Tibial artery (tissue), 4 donors: ENCODE measurements around the gene ZNF3.

Experiments
- DNase-seq, 2 donors: peaks; one replicate each; pipeline ENCODE4 v3.0.0-alpha.2; 2019
- H3K27ac ChIP-seq, 2 donors: fragments of 200-600 bp; sonication (generic) in 1 of 2; 1 replicate in 1 of 2; 2 replicates in 1 of 2; pipeline ENCODE4 v1.5.1; 2018 to 2019; ENCODE audit warnings: mild to moderate bottlenecking in 1 of 2
- H3K27me3 ChIP-seq, 2 donors: fragments of 200-600 bp; sonication (generic) in 1 of 2; one replicate each; pipeline versions ENCODE4 v1.5.1 to v1.6.0; 2016 to 2019
- H3K36me3 ChIP-seq, 3 donors: fragments of 200-600 bp; sonication (generic) in 2 of 3; one replicate each; pipeline ENCODE4 v1.5.1; 2016 to 2019; ENCODE audit warnings: mild to moderate bottlenecking in 2 of 3
- H3K4me1 ChIP-seq, 4 donors: fragments of 200-600 bp; sonication (generic) in 2 of 4; 1 replicate in 3 of 4; 2 replicates in 1 of 4; pipeline ENCODE4 v1.5.1; 2016 to 2019
- H3K4me3 ChIP-seq, 2 donors: fragments of 200-600 bp; sonication (generic) in 1 of 2; 1 replicate in 1 of 2; 2 replicates in 1 of 2; pipeline ENCODE4 v1.5.1; 2018 to 2019; ENCODE audit warnings: mild to moderate bottlenecking in 2 of 2
- H3K9me3 ChIP-seq, 3 donors: fragments of 200-600 bp; sonication (generic) in 1 of 3; one replicate each; pipeline ENCODE4 v1.5.1; 2016 to 2019
- CTCF ChIP-seq, 2 experiments: fragments of 200-600 bp in 1 of 2; fragments of 450-650 bp in 1 of 2; IDR thresholded peaks; one replicate each; pipeline ENCODE4 v1.5.1; 2017 to 2019; ENCODE audit warnings: antibody characterized with exemption in 2 of 2, mild to moderate bottlenecking in 1 of 2, moderate library complexity in 1 of 2
- intact Hi-C: fragments of 100-400 bp; cut with DNase I; formaldehyde crosslinking; loops from one replicate; pipeline ENCODE4 v1.15.0; 2023; ENCODE audit warnings: low total_unique reads

Gene ZNF3

GRCh38 chr7:100099452-100099851 lies 17.9 kb upstream of the ZNF3 start:
- no peak for DNase-seq
- Histone ChIP-seq H3K27ac (peak overlapping the region; percentile 91 to 99), H3K27me3 (no peaks in the 10 kb centered on the region), H3K4me1 (peaks cover 0 to 24% (median 18%) of the 10 kb centered on the region in 4 donors), H3K9me3 (no peaks in the 10 kb centered on the region), H3K4me3 (peak overlapping the region; percentile 92 to 98), H3K36me3 (peaks cover 55 to 70% (median 56%) of the 10 kb centered on the region in 3 donors)
- no peak for TF ChIP-seq CTCF (IDR thresholded peaks at IDR 0.05)
- intact Hi-C loops, result no loop called here

- Histone ChIP-seq H3K9me3 (no peaks in the 10 kb centered on the region), H3K4me3 (no peak overlapping the region), H3K4me1 (peaks cover 0 to 25% (median 18%) of the 10 kb centered on the region in 4 donors), H3K36me3 (peaks cover 53 to 71% (median 61%) of the 10 kb centered on the region in 3 donors), H3K27ac (peak overlapping the region in 1 of 2 donors; percentile 91), H3K27me3 (no peaks in the 10 kb centered on the region)
- no peak for DNase-seq
- intact Hi-C loops, result no loop called here
- no peak for TF ChIP-seq CTCF (IDR thresholded peaks at IDR 0.05)
Measured at GRCh38 chr7:100098913-100099312, 17.4 kb upstream of the ZNF3 start.

GRCh38 chr7:100095704-100096103 lies 14.2 kb upstream of the ZNF3 start:
- Histone ChIP-seq H3K4me1 (peaks cover 0 to 24% (median 11%) of the 10 kb centered on the region in 4 donors), H3K27ac (no peak overlapping the region), H3K36me3 (peaks cover 83 to 89% (median 88%) of the 10 kb centered on the region in 3 donors), H3K4me3 (no peak overlapping the region), H3K27me3 (no peaks in the 10 kb centered on the region), H3K9me3 (no peaks in the 10 kb centered on the region)
- no peak for DNase-seq
- no peak for TF ChIP-seq CTCF (IDR thresholded peaks at IDR 0.05)
- intact Hi-C loops, result no loop called here

GRCh38 chr7:100095289-100095688 lies 13.8 kb upstream of the ZNF3 start:
- no peak for DNase-seq
- no peaks in the 10 kb centered on the region for H3K9me3 ChIP-seq
- intact Hi-C loops, result no loop called here
- H3K4me3 ChIP-seq, result no peak overlapping the region
- peaks cover 87 to 93% (median 92%) of the 10 kb centered on the region in 3 donors for H3K36me3 ChIP-seq
- no peak for TF ChIP-seq CTCF (IDR thresholded peaks at IDR 0.05)
- H3K4me1 ChIP-seq, result peaks cover 0 to 24% (median 11%) of the 10 kb centered on the region in 4 donors
- H3K27me3 ChIP-seq, result no peaks in the 10 kb centered on the region
- no peak overlapping the region for H3K27ac ChIP-seq

GRCh38 chr7:100093925-100094486 lies 12.5 kb upstream of the ZNF3 start:
- intact Hi-C loops, result no loop called here
- Histone ChIP-seq H3K9me3 (no peaks in the 10 kb centered on the region), H3K4me3 (no peak overlapping the region), H3K36me3 (peaks cover 84 to 91% (median 87%) of the 10 kb centered on the region in 3 donors), H3K4me1 (peaks cover 0 to 24% (median 8%) of the 10 kb centered on the region in 4 donors), H3K27ac (no peak overlapping the region), H3K27me3 (no peaks in the 10 kb centered on the region)
- TF ChIP-seq CTCF (IDR thresholded peaks at IDR 0.05), result no peak
- DNase-seq, result no peak
